Erythroblast (primary cell): ENCODE measurements around the gene APBA1.

Experiments used
- GATA1 ChIP-seq: IDR thresholded peaks from 2 replicates; pipeline ENCODE4 v1.6.1; 2011; ENCODE audit warnings: low read depth, mild to moderate bottlenecking, control low read depth, low read length, moderate library complexity
- POLR2A ChIP-seq: IDR thresholded peaks from 2 replicates; pipeline ENCODE4 v1.6.1; 2011; ENCODE audit warnings: mild to moderate bottlenecking, low read length

DNA sequence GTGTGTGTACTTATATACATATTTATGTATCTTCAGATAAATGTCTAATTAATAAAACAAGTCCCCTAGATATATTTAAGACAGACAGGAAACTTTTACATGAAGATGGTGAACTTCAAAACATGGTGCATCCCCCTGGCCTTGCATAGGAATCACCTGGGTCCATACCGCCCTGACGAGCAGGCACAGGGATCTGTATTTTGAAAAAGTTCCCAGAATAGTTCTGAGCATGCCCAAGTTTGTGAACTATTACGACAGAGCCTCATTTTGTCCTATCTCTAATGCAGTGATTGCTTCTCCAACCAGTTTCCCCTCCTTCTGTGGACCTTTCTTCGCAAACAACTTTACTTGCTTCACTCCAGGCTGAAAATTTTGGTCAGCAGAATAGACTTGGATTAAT is 98.1 kb downstream of the APBA1 start:
- TF ChIP-seq POLR2A (no peak), GATA1 (no peak)
